HEK293T (cell line): ENCODE measurements around the gene LY6G5B.

Source experiments
- CTCF ChIA-PET: fragments of 350-600 bp; formaldehyde crosslinking; extraction: SDS; loops from one replicate; lab custom pipeline; 2021; ENCODE audit warnings: antibody characterized with exemption, inconsistent platforms; lab: Yijun Ruan, JAX
- POLR2A ChIA-PET: fragments of 350-600 bp; formaldehyde crosslinking; extraction: SDS; loops from one replicate; lab custom pipeline; 2020; ENCODE audit warnings: antibody characterized with exemption, inconsistent platforms; lab: Yijun Ruan, JAX
- DNase-seq: peaks from one replicate; pipeline ENCODE4 v3.0.0; 2012; ENCODE audit warnings: mixed read lengths; ENCODE audit errors: extremely low spot score
- ARNT ChIP-seq: fragments of 450-650 bp; IDR thresholded peaks from 2 replicates; pipeline ENCODE4 v1.6.1; 2017; ENCODE audit warnings: mild to moderate bottlenecking
- BHLHE40 ChIP-seq: fragments of 450-650 bp; IDR thresholded peaks from 2 replicates; pipeline ENCODE4 v1.6.1; 2016; ENCODE audit warnings: mild to moderate bottlenecking, moderate library complexity, borderline replicate concordance
- CTBP1 ChIP-seq: fragments of 450-650 bp; IDR thresholded peaks from 2 replicates; pipeline ENCODE4 v1.6.1; 2016; ENCODE audit warnings: borderline replicate concordance
- ELF4 ChIP-seq: fragments of 450-650 bp; IDR thresholded peaks from 2 replicates; pipeline ENCODE4 v1.6.1; 2017; ENCODE audit warnings: antibody characterized with exemption
- FOXA1 ChIP-seq: fragments of 450-650 bp; IDR thresholded peaks from 2 replicates; pipeline ENCODE4 v1.6.1; 2016; ENCODE audit warnings: mild to moderate bottlenecking
- FOXK2 ChIP-seq: fragments of 450-650 bp; IDR thresholded peaks from 2 replicates; pipeline ENCODE4 v1.6.1; 2016; ENCODE audit warnings: mild to moderate bottlenecking
- FOXM1 ChIP-seq: fragments of 450-650 bp; IDR thresholded peaks from 2 replicates; pipeline ENCODE4 v1.6.1; 2017; ENCODE audit warnings: mild to moderate bottlenecking, borderline replicate concordance
- HDGF ChIP-seq: fragments of 450-650 bp; IDR thresholded peaks from 2 replicates; pipeline ENCODE4 v1.6.1; 2017; ENCODE audit warnings: antibody characterized with exemption, borderline replicate concordance
- L3MBTL2 ChIP-seq: fragments of 450-650 bp; conservative IDR thresholded peaks from 2 replicates; pipeline ENCODE4 v1.6.1; 2016; ENCODE audit warnings: mild to moderate bottlenecking
- LEF1 ChIP-seq: fragments of 450-650 bp; IDR thresholded peaks from 2 replicates; pipeline ENCODE4 v1.6.1; 2017; ENCODE audit warnings: mild to moderate bottlenecking, borderline replicate concordance
- NFRKB ChIP-seq: fragments of 450-650 bp; IDR thresholded peaks from 2 replicates; pipeline ENCODE4 v1.6.1; 2016; ENCODE audit warnings: mild to moderate bottlenecking, moderate library complexity
- PKNOX1 ChIP-seq: fragments of 450-650 bp; IDR thresholded peaks from 2 replicates; pipeline ENCODE4 v1.6.1; 2016
- SP1 ChIP-seq: fragments of 450-650 bp; IDR thresholded peaks from 2 replicates; pipeline ENCODE4 v1.6.1; 2017
- SUZ12 ChIP-seq: fragments of 450-650 bp; IDR thresholded peaks from 2 replicates; pipeline ENCODE4 v1.6.1; 2016; ENCODE audit warnings: mild to moderate bottlenecking
- TARDBP ChIP-seq: fragments of 450-650 bp; IDR thresholded peaks from 2 replicates; pipeline ENCODE4 v1.6.1; 2016
- ZNF384 ChIP-seq: fragments of 450-650 bp; IDR thresholded peaks from 2 replicates; pipeline ENCODE4 v1.6.1; 2016

The LY6G5B gene

GRCh38 chr6:31645325-31645724, 24.5 kb upstream of the LY6G5B start:
- POLR2A ChIA-PET: no interaction called here
- CTCF ChIA-PET: no interaction called here
- TF ChIP-seq HDGF (no peak), L3MBTL2 (no peak), FOXA1 (no peak), PKNOX1 (no peak), ARNT (no peak), BHLHE40 (no peak), CTBP1 (no peak), NFRKB (no peak), FOXK2 (no peak), FOXM1 (no peak), LEF1 (no peak), SUZ12 (no peak), ELF4 (no peak)
- no peak for DNase-seq

- TF ChIP-seq SUZ12: no peak
- TF ChIP-seq PKNOX1: peak; percentile 92
- no peak for TF ChIP-seq TARDBP
- CTCF ChIA-PET: interaction anchor here (0.6 to 1.1 kb wide), 5 partner anchors 9 to 106 kb away, joined by 3 to 4 read pairs (median 3); partner anchors contain the start of genes ATP6V1G2 and C6orf47
Observed at GRCh38 chr6:31651602-31652191, 18.1 kb upstream of the LY6G5B start.

GRCh38 chr6:31652925-31653724, 16.7 kb upstream of the LY6G5B start:
- ChIA-PET CTCF (interaction anchor here (1.1 kb wide), 1 partner anchor 7 kb away, joined by 4 read pairs; the partner anchor contains the start of gene C6orf47), POLR2A (interaction anchor here (0.8 to 5.6 kb wide), 21 partner anchors 9 to 319 kb away, joined by 3 to 138 read pairs (median 5); partner anchors contain the start of genes ABHD16A, AIF1, C6orf47 and CSNK2B)
- TF ChIP-seq L3MBTL2: 0 out of 2 replicates have a peak, but pooled peaks have one; percentile 46
- TF ChIP-seq FOXM1: no peak
- no peak for TF ChIP-seq ARNT
- no peak for TF ChIP-seq SP1
- no peak for TF ChIP-seq LEF1
- TF ChIP-seq CTBP1: no peak
- no peak for TF ChIP-seq BHLHE40
- no peak for TF ChIP-seq FOXK2
- peak; percentile 88 for DNase-seq

More at GRCh38 chr6:31651602-31652191, 18.1 kb upstream of the LY6G5B start:
- POLR2A ChIA-PET: interaction anchor here (0.7 to 5.6 kb wide), 19 partner anchors 9 to 321 kb away, joined by 3 to 138 read pairs (median 4); partner anchors contain the start of genes ABHD16A, C6orf47, DDX39B and DXO
- DNase-seq: no peak

- ChIA-PET CTCF (interaction anchor here (0.7 kb wide), 1 partner anchor 136 kb away, joined by 6 read pairs; no protein-coding TSS in a partner anchor), POLR2A (interaction anchor here (1.1 to 4.5 kb wide), 3 partner anchors 10 to 1317 kb away, joined by 4 to 24 read pairs (median 11); partner anchors contain the start of genes GPANK1 and PRRC2A)
- TF ChIP-seq CTBP1 (no peak), PKNOX1 (no peak), FOXA1 (no peak), ARNT (no peak), SP1 (no peak), L3MBTL2 (no peak), ZNF384 (no peak), ELF4 (no peak), SUZ12 (no peak), TARDBP (no peak), HDGF (no peak), LEF1 (no peak), FOXK2 (no peak), NFRKB (no peak)
- DNase-seq: no peak
Observed at GRCh38 chr6:31654574-31655348, 15.0 kb upstream of the LY6G5B start.

- DNase-seq: no peak
- ChIA-PET CTCF (no interaction called here), POLR2A (interaction anchor here (0.7 to 1.8 kb wide), 5 partner anchors 9 to 1316 kb away, joined by 3 to 11 read pairs (median 4); partner anchors contain the start of genes CSNK2B and GPANK1)
Observed at GRCh38 chr6:31655349-31656237, 14.2 kb upstream of the LY6G5B start, which contains the start of gene APOM. Gene APOM, plus strand, starts transcription at chr6:31655894. Its CDS starts 73 bp downstream, at chr6:31655967.

More at GRCh38 chr6:31655349-31656237, 14.2 kb upstream of the LY6G5B start, which contains the start of gene APOM:
- TF ChIP-seq HDGF: no peak
- TF ChIP-seq SP1: no peak
- no peak for TF ChIP-seq L3MBTL2
- TF ChIP-seq FOXA1: no peak
- no peak for TF ChIP-seq BHLHE40
- no peak for TF ChIP-seq ARNT
- no peak for TF ChIP-seq FOXM1
- no peak for TF ChIP-seq ZNF384
- TF ChIP-seq PKNOX1: no peak
- TF ChIP-seq SUZ12: no peak
- TF ChIP-seq NFRKB: no peak
- no peak for TF ChIP-seq LEF1
- TF ChIP-seq TARDBP: no peak
- TF ChIP-seq ELF4: no peak
- TF ChIP-seq FOXK2: no peak
- no peak for TF ChIP-seq CTBP1
